Smooth muscle cell (in vitro differentiated cells): Measurements from ENCODE around the gene ADPRHL1. TPM values are rescaled to one million over a fixed set of nuclear protein-coding genes. Genes with fewer than 3 reads are reported as not detected.

Experiments used
- DNase-seq: peaks from one replicate; lab custom pipeline; 2025; ENCODE audit not compliant: unreplicated experiment; lab: John Stamatoyannopoulos, UW
- H2AFZ ChIP-seq: fragments of 200-600 bp; sonication (generic); 2 replicates; pipeline ENCODE4 v1.6.0; 2016; ENCODE audit warnings: antibody characterized with exemption, low read depth, mild to moderate bottlenecking
- H3F3A ChIP-seq: fragments of 200-600 bp; sonication (generic); 2 replicates; pipeline ENCODE4 v1.6.0; 2017; ENCODE audit warnings: antibody characterized with exemption, low read depth
- H3K27ac ChIP-seq: fragments of 200-600 bp; sonication (generic); 2 replicates; pipeline ENCODE4 v1.5.1; 2016; ENCODE audit warnings: low read depth, mild to moderate bottlenecking
- H3K27me3 ChIP-seq: fragments of 200-600 bp; sonication (generic); 2 replicates; pipeline ENCODE4 v1.6.1; 2016; ENCODE audit warnings: low read depth, mild to moderate bottlenecking
- H3K36me3 ChIP-seq: fragments of 200-600 bp; sonication (generic); 2 replicates; pipeline ENCODE4 v1.5.1; 2016; ENCODE audit warnings: low read depth
- H3K4me1 ChIP-seq: fragments of 200-600 bp; sonication (generic); 2 replicates; pipeline ENCODE4 v1.5.1; 2016; ENCODE audit warnings: low read depth
- H3K4me2 ChIP-seq: fragments of 200-600 bp; sonication (generic); 2 replicates; pipeline ENCODE4 v1.6.0; 2016; ENCODE audit warnings: mild to moderate bottlenecking
- H3K4me3 ChIP-seq: fragments of 200-600 bp; sonication (generic); 2 replicates; pipeline ENCODE4 v1.5.1; 2016; ENCODE audit warnings: mild to moderate bottlenecking
- H3K79me2 ChIP-seq: fragments of 200-600 bp; sonication (generic); 2 replicates; pipeline ENCODE4 v1.6.0; 2016; ENCODE audit warnings: low read depth, mild to moderate bottlenecking
- H3K9ac ChIP-seq: fragments of 200-600 bp; sonication (generic); 2 replicates; pipeline ENCODE4 v1.6.0; 2016; ENCODE audit warnings: low read depth
- H3K9me3 ChIP-seq: fragments of 200-600 bp; sonication (generic); replicated peaks from 2 replicates; pipeline ENCODE4 v1.5.1; 2016; ENCODE audit warnings: low read depth
- H4K20me1 ChIP-seq: fragments of 200-600 bp; sonication (generic); 2 replicates; pipeline ENCODE4 v1.6.0; 2016; ENCODE audit warnings: low read depth
- WGBS: methylation state at CpG from one replicate; pipeline ENCODE4 v1.1.7; 2016; ENCODE audit warnings: low lambda C conversion rate; 5-methylcytosine and 5-hydroxymethylcytosine counted together
- polyA plus RNA-seq: library from polyadenylated mRNA; unstranded; fragments of >200 nt; fragmentation: Nextera tagmentation; extraction: Ambion mirVana; gene quantifications from 2 replicates; pipeline ENCODE4 v1.2.1, GENCODE V29; 2016
- total RNA-seq: library from RNA; depleted of rRNA; stranded (reverse); fragments of >200 nt; gene quantifications from 2 replicates; pipeline ENCODE4 v1.2.3, GENCODE V29; 2014
- TF ChIP-seq, protein P1 (sequence below): fragments of 200-600 bp; sonication (generic); IDR thresholded peaks from 2 replicates; pipeline ENCODE4 v1.5.1; 2017; ENCODE audit warnings: borderline replicate concordance, mild to moderate bottlenecking, antibody characterized with exemption; ENCODE audit not compliant: insufficient read depth, poor library complexity, severe bottlenecking

ADPRHL1 gene
- total and polyA plus RNA-seq, 2 experiments from 2014 or later: 0.18 to 1.2 TPM

DNA sequence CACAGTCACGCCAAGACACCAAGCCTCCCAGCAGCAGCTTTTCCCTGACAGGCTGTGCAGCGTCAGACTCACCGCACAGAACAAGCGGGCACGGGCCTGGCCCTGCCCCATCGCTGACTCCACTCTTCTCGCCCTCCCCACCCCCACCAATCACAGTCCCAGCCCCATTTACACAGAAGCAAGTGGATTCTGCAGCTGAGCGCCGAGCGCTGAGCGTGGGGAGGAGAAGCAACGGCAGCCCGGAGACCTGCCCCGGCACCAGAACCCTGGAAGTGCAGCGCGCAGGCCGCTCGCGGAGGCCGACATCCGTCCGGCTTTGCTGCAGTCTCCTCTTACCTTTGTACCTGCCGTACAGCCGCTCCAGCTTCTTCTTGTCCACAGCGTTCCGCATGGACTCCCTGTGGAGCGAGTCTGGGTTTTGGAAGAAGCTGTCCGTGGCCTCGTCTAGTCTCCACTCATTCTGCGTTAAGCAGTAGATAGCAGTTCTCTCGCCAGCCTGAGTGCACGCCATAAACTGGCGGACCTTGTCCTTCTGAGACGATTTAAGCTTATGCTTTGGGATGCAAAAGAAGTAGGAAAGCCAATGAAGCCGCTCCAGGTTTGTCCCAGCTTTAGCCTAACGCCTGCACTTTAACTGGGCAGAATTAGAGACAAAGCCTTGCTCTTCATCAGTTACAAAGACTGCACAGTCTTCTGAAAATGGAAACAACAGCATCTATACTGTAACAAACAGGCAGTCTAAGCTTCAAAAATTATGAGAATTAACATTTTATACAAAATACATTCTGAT is 30.4 kb upstream of the ADPRHL1 start:
- no peak overlapping the region for H3K9ac ChIP-seq
- H3K27ac ChIP-seq: no peak overlapping the region
- peaks cover 2% of the 10 kb centered on the region for H3K36me3 ChIP-seq
- peaks cover 10% of the 10 kb centered on the region for H3K4me1 ChIP-seq
- H3K9me3 ChIP-seq: no peaks in the 10 kb centered on the region
- H3K4me2 ChIP-seq: no peak overlapping the region
- no peaks in the 10 kb centered on the region for H3F3A ChIP-seq
- H3K27me3 ChIP-seq: no peaks in the 10 kb centered on the region
- H3K4me3 ChIP-seq: no peak overlapping the region
- DNase-seq: no peak
- TF ChIP-seq, protein P1, sequence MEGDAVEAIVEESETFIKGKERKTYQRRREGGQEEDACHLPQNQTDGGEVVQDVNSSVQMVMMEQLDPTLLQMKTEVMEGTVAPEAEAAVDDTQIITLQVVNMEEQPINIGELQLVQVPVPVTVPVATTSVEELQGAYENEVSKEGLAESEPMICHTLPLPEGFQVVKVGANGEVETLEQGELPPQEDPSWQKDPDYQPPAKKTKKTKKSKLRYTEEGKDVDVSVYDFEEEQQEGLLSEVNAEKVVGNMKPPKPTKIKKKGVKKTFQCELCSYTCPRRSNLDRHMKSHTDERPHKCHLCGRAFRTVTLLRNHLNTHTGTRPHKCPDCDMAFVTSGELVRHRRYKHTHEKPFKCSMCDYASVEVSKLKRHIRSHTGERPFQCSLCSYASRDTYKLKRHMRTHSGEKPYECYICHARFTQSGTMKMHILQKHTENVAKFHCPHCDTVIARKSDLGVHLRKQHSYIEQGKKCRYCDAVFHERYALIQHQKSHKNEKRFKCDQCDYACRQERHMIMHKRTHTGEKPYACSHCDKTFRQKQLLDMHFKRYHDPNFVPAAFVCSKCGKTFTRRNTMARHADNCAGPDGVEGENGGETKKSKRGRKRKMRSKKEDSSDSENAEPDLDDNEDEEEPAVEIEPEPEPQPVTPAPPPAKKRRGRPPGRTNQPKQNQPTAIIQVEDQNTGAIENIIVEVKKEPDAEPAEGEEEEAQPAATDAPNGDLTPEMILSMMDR: no peak
- 91% methylated on average over 34 of the region's 36 CpGs for WGBS
- H2AFZ ChIP-seq: no peak overlapping the region
- H3K79me2 ChIP-seq: peaks cover 71% of the 10 kb centered on the region
- H4K20me1 ChIP-seq: peaks cover 69% of the 10 kb centered on the region

DNA sequence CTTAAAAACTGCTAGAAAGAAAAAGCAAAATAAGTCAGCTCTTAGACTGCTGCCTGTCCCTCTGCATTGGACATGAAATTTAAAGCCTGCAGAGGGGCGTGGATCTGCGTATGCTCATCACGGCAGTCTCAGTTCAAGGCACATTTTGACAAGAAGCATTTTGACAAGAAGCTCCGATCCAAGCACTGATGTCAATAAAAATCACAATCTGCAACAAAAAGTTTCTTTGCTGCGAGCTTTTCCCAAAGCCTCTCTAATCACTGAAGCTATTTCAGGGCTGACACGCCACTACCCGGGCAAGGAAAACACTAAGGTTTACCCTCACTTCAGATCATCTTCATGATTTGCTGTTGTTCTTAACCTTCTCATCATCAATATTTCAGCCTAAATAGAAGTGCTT is 29.8 kb upstream of the ADPRHL1 start:
- Histone ChIP-seq H3K9ac (no peak overlapping the region), H3K4me1 (peaks cover 5% of the 10 kb centered on the region), H3K27ac (no peak overlapping the region), H3K9me3 (no peaks in the 10 kb centered on the region), H3K4me3 (no peak overlapping the region), H3K27me3 (no peaks in the 10 kb centered on the region), H3K79me2 (peaks cover 65% of the 10 kb centered on the region), H3K4me2 (no peak overlapping the region), H2AFZ (no peak overlapping the region), H4K20me1 (peaks cover 62% of the 10 kb centered on the region), H3K36me3 (peaks cover 5% of the 10 kb centered on the region), H3F3A (no peaks in the 10 kb centered on the region)
- no peak for DNase-seq
- TF ChIP-seq, protein P1: no peak
- 81% methylated on average over 7 of the region's 7 CpGs for WGBS

DNA sequence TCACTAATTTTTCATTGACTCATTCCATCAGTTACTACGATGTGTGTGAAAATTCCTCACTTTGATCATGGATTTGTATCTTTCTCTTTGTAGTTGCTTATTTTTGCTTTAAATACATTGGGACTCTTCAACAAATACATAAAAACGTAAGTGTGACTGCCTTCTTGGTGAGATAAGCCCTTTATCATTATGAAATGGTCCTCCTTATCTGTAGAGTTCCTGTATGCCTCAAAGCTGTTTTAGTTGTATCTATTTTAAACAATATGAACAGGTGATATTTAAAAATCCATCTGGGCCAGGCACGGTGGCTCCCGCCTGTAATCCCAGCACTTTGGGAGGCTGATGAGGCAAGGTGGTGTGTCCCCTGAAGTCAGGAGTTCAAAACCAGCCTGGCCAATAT is 25.9 kb upstream of the ADPRHL1 start:
- H3K27ac ChIP-seq: no peak overlapping the region
- H3K4me2 ChIP-seq: no peak overlapping the region
- H3K4me3 ChIP-seq: no peak overlapping the region
- peaks cover 25% of the 10 kb centered on the region for H4K20me1 ChIP-seq
- peaks cover 16% of the 10 kb centered on the region for H3K36me3 ChIP-seq
- peaks cover 26% of the 10 kb centered on the region for H3K79me2 ChIP-seq
- no peaks in the 10 kb centered on the region for H3K9me3 ChIP-seq
- DNase-seq: no peak
- H3F3A ChIP-seq: no peaks in the 10 kb centered on the region
- peaks cover 2% of the 10 kb centered on the region for H3K4me1 ChIP-seq
- H3K9ac ChIP-seq: no peak overlapping the region
- no peaks in the 10 kb centered on the region for H3K27me3 ChIP-seq
- TF ChIP-seq, protein P1: no peak
- 75% methylated on average over 4 of the region's 4 CpGs for WGBS
- H2AFZ ChIP-seq: no peak overlapping the region

DNA sequence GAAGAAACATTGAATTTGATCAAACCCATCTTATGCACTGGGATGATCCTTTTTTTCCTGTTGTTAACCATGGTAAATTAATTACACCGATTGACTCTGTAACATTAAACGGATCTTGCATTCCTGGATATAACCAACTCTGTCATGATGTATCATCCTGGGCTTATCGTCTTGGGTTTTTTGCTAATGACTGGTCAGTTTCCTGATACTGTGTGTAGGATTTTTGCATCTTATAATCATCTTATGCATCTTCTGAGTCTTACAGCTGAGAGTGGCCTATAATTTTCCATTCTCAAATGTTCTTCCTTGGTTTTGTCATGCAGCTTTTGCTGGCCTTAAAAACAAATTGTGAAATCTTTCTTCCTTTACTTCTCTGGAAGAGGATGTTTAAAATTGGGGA is 24.4 kb upstream of the ADPRHL1 start:
- no peak overlapping the region for H3K27ac ChIP-seq
- peaks cover 16% of the 10 kb centered on the region for H3K36me3 ChIP-seq
- no peaks in the 10 kb centered on the region for H3K27me3 ChIP-seq
- TF ChIP-seq, protein P1: no peak
- H3K79me2 ChIP-seq: peaks cover 12% of the 10 kb centered on the region
- no peak overlapping the region for H3K4me3 ChIP-seq
- H3K4me1 ChIP-seq: no peaks in the 10 kb centered on the region
- no peak overlapping the region for H3K4me2 ChIP-seq
- DNase-seq: no peak
- peaks cover 10% of the 10 kb centered on the region for H4K20me1 ChIP-seq
- H2AFZ ChIP-seq: no peak overlapping the region
- 98% methylated on average over 3 of the region's 3 CpGs for WGBS
- no peak overlapping the region for H3K9ac ChIP-seq
- no peaks in the 10 kb centered on the region for H3F3A ChIP-seq
- H3K9me3 ChIP-seq: no peaks in the 10 kb centered on the region
